PFSK-1 (cell line): ENCODE data around the gene FAM210A.

Experiments
- FOXP2 ChIP-seq: optimal IDR thresholded peaks from 2 replicates; pipeline ENCODE3; 2011; ENCODE audit warnings: borderline replicate concordance, control low read depth, inconsistent platforms; ENCODE audit not compliant: insufficient read depth; ENCODE audit errors: extremely low read length, extremely low read depth
- POLR2AphosphoS5 ChIP-seq: IDR thresholded peaks from 2 replicates; pipeline ENCODE4 v1.6.1; 2012; ENCODE audit warnings: low read depth, mild to moderate bottlenecking, control low read depth, low read length, moderate library complexity
- SIN3A ChIP-seq: IDR thresholded peaks from 2 replicates; pipeline ENCODE4 v1.6.1; 2012; ENCODE audit warnings: mild to moderate bottlenecking, low read length, moderate library complexity, borderline replicate concordance; ENCODE audit not compliant: insufficient read depth
- TAF1 ChIP-seq: IDR thresholded peaks from 2 replicates; pipeline ENCODE4 v1.6.1; 2012; ENCODE audit warnings: low read length, control low read depth, borderline replicate concordance; ENCODE audit not compliant: insufficient read depth
- TF ChIP-seq, protein P1 (sequence below), 2 experiments: IDR thresholded peaks; 2 replicates each; pipeline versions ENCODE4 v1.6.1 to v1.8.0; 2011 to 2012; ENCODE audit warnings: low read depth in 2 of 2, low read length in 2 of 2, control low read depth in 1 of 2, inconsistent platforms in 1 of 2, mild to moderate bottlenecking in 1 of 2, moderate library complexity in 1 of 2; ENCODE audit not compliant: insufficient read depth in 1 of 2

The FAM210A gene

DNA sequence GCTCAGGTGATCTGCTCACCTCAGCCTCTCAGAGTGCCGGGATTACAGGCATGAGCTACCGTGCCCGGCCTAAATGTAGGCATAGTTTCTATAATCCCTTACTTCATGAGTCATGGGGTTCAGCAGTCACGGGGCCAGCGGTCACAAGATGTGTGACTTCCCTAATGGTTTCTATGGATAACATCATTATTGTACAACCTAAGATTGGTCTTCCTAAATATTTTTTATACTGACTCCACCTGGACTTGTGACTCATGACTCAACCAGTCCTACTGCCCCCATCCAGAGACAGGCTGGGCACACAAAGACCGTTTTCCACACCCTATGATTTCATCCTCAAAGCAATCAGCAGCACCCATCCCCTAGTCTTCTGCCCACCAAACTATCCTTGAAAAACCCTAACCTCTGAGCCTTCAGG is 15.9 kb downstream of the FAM210A start:
- TF ChIP-seq FOXP2 (no peak), POLR2AphosphoS5 (no peak), SIN3A (no peak), TAF1 (no peak)
- TF ChIP-seq, protein P1, sequence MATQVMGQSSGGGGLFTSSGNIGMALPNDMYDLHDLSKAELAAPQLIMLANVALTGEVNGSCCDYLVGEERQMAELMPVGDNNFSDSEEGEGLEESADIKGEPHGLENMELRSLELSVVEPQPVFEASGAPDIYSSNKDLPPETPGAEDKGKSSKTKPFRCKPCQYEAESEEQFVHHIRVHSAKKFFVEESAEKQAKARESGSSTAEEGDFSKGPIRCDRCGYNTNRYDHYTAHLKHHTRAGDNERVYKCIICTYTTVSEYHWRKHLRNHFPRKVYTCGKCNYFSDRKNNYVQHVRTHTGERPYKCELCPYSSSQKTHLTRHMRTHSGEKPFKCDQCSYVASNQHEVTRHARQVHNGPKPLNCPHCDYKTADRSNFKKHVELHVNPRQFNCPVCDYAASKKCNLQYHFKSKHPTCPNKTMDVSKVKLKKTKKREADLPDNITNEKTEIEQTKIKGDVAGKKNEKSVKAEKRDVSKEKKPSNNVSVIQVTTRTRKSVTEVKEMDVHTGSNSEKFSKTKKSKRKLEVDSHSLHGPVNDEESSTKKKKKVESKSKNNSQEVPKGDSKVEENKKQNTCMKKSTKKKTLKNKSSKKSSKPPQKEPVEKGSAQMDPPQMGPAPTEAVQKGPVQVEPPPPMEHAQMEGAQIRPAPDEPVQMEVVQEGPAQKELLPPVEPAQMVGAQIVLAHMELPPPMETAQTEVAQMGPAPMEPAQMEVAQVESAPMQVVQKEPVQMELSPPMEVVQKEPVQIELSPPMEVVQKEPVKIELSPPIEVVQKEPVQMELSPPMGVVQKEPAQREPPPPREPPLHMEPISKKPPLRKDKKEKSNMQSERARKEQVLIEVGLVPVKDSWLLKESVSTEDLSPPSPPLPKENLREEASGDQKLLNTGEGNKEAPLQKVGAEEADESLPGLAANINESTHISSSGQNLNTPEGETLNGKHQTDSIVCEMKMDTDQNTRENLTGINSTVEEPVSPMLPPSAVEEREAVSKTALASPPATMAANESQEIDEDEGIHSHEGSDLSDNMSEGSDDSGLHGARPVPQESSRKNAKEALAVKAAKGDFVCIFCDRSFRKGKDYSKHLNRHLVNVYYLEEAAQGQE (IDR thresholded peaks at IDR 0.05; ENCODE audit: insufficient read depth in 1 of 2, low read depth in 2 of 2, low read length in 2 of 2) = no peak

DNA sequence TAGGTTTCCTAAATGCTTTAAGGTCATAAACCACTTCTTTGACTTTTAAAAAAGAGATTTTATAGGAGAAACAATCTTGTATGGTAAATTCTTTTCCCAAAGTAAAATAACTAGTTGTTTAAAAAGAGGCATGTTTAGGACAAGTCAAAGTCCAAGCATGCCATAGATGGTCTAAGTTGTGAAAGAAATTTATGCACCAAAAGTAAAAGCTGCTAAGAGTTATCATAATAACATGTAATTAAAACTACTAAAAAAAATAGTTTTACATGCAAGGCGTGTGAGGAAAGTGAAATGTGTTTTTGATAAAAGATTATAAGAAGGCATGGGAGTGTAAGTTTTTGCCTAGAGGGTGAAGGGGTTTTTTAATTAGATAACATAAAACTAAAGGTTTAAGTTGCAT is 22.5 kb downstream of the FAM210A start:
- no peak for TF ChIP-seq FOXP2
- TF ChIP-seq POLR2AphosphoS5 = no peak
- TF ChIP-seq, protein P1 (IDR thresholded peaks at IDR 0.05; ENCODE audit: insufficient read depth in 1 of 2, low read depth in 2 of 2, low read length in 2 of 2) = no peak
- no peak for TF ChIP-seq TAF1
- no peak for TF ChIP-seq SIN3A

DNA sequence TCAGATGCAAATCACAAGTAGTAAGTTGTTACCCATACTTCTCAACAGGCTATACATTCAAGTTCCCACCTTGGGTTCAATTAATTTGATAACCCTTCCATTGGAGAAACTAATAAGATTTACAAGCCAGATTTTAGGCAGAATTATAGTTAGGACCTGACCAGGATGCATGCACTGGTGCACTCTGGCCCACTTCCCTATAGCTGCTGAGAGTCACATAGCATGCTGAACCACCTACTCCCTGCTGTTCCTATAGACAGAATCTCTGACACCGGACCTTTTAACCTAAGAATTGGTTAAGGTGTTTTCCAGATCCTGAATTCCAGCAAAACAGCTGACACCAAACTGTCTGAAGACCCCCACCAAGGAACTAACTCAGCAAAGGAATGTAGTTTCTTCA is 26.2 kb downstream of the FAM210A start:
- TF ChIP-seq, protein P1 (IDR thresholded peaks at IDR 0.05; ENCODE audit: insufficient read depth in 1 of 2, low read depth in 2 of 2, low read length in 2 of 2) = no peak
- TF ChIP-seq FOXP2 (no peak), POLR2AphosphoS5 (no peak), SIN3A (no peak), TAF1 (no peak)

DNA sequence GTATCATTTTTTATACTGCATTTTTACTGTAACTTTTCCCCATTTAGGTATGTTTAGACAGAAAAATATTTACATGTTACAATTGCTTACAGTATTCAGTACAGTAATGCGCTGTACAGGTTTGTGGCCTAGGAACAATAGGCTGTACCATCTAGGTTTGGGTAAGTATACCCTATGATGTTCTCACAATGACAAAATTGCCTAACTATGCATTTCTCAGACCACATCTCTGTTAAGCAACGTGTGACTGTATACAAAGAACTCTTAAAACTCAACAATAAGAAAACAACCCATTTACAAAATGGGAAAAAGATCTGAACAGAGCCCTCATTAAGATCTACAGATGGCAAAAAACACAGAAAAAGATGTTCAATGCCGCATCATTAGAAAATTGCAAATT is 29.4 kb downstream of the FAM210A start:
- TF ChIP-seq SIN3A (no peak), POLR2AphosphoS5 (no peak), FOXP2 (no peak), TAF1 (no peak)
- TF ChIP-seq, protein P1 (IDR thresholded peaks at IDR 0.05; ENCODE audit: insufficient read depth in 1 of 2, low read depth in 2 of 2, low read length in 2 of 2) = no peak
